BJ (cell line): ENCODE measurements around the gene EFNA2. TPM values are rescaled to one million over a fixed set of nuclear protein-coding genes. Genes with fewer than 3 reads are reported as not detected.

Experiments used
- CTCF ChIA-PET: fragments of 350-600 bp; formaldehyde crosslinking; extraction: SDS; loops from one replicate; lab custom pipeline; 2021; ENCODE audit warnings: antibody characterized with exemption, inconsistent platforms; lab: Yijun Ruan, JAX
- POLR2A ChIA-PET: fragments of 300-600 bp; sonication (Branson Sonifier 250); formaldehyde crosslinking; extraction: SDS; loops from one replicate; lab custom pipeline; 2021; ENCODE audit warnings: antibody characterized with exemption; lab: Charles Lee
- DNase-seq: peaks from one replicate; pipeline ENCODE4 v3.0.0-alpha.2; 2011; ENCODE audit warnings: low read depth
- H3K27me3 ChIP-seq: 2 replicates; pipeline ENCODE4 v1.6.0; 2011; ENCODE audit warnings: low read length; ENCODE audit not compliant: control insufficient read depth, insufficient read depth
- H3K36me3 ChIP-seq: 2 replicates; pipeline ENCODE4 v1.5.1; 2011; ENCODE audit warnings: low read length; ENCODE audit not compliant: control insufficient read depth, insufficient read depth
- H3K4me3 ChIP-seq: 2 replicates; pipeline ENCODE4 v1.5.1; 2011; ENCODE audit warnings: low read depth, mild to moderate bottlenecking, control low read depth, low read length
- CTCF ChIP-seq: IDR thresholded peaks from 2 replicates; pipeline ENCODE4 v1.5.1; 2011; ENCODE audit warnings: low read depth, mild to moderate bottlenecking, control low read depth, inconsistent platforms, low read length, moderate library complexity; ENCODE audit not compliant: insufficient read depth
- polyA plus RNA-seq: library from polyadenylated mRNA; depleted of rRNA; stranded (reverse); fragments of >200 nt; gene quantifications from 2 replicates; pipeline ENCODE4 v1.2.3, GENCODE V29; 2011

The EFNA2 gene
- polyA plus RNA-seq, 1 experiment, result not detected

- peak; percentile 97 for TF ChIP-seq CTCF
- ChIA-PET CTCF (interaction anchor here (0.6 to 3.3 kb wide), 24 partner anchors 11 to 211 kb away, joined by 3 to 12 read pairs (median 4); partner anchors contain the start of genes ATP5F1D, CIRBP and REEP6), POLR2A (interaction anchor here (0.6 to 0.9 kb wide), 2 partner anchors 11 to 39 kb away, joined by 3 to 5 read pairs; partner anchors contain the start of gene CIRBP)
- Histone ChIP-seq H3K4me3 (no peak overlapping the region), H3K36me3 (peaks cover 7% of the 10 kb centered on the region), H3K27me3 (peaks cover 4% of the 10 kb centered on the region)
- DNase-seq, result no peak
These were observed 5.8 kb upstream of the EFNA2 start for GRCh38 chr19:1279782-1280341.

GRCh38 chr19:1280636-1281568, 4.8 kb upstream of the EFNA2 start:
- DNase-seq, result no peak
- ChIA-PET POLR2A (no interaction called here), CTCF (interaction anchor here (1.4 to 1.8 kb wide), 4 partner anchors 10 to 165 kb away, joined by 5 to 11 read pairs (median 8); partner anchors contain the start of gene CIRBP)
- H3K36me3 ChIP-seq, result peaks cover 6% of the 10 kb centered on the region
- H3K27me3 ChIP-seq, result peaks cover 8% of the 10 kb centered on the region
- H3K4me3 ChIP-seq, result no peak overlapping the region
- TF ChIP-seq CTCF, result no peak

GRCh38 chr19:1281569-1282287, 3.9 kb upstream of the EFNA2 start:
- POLR2A ChIA-PET, result no interaction called here
- peaks cover 11% of the 10 kb centered on the region for H3K27me3 ChIP-seq
- no peak for TF ChIP-seq CTCF
- no peak for DNase-seq
- no peak overlapping the region for H3K4me3 ChIP-seq
- CTCF ChIA-PET, result no interaction called here
- peaks cover 6% of the 10 kb centered on the region for H3K36me3 ChIP-seq

- TF ChIP-seq CTCF, result no peak
- POLR2A ChIA-PET, result no interaction called here
- H3K36me3 ChIP-seq, result peaks cover 6% of the 10 kb centered on the region
- CTCF ChIA-PET, result interaction anchor here (1.5 kb wide), 1 partner anchor 14 kb away, joined by 3 read pairs; no protein-coding TSS in a partner anchor
- peaks cover 19% of the 10 kb centered on the region for H3K27me3 ChIP-seq
- H3K4me3 ChIP-seq, result no peak overlapping the region
- no peak for DNase-seq
These were observed 3.0 kb upstream of the EFNA2 start for GRCh38 chr19:1282588-1283206.
